GM21515 (cell line): ENCODE data around the gene ANKRD22.
"Not testable (repeated sequence)": the region's sequence is repeated elsewhere in the genome, so short reads cannot be mapped to it uniquely, and the experiment has no call there.

Experiments used
- ATAC-seq: cut with Tn5 transposase; IDR thresholded peaks from one replicate; pipeline ENCODE4 v1.9.1; 2021; ENCODE audit not compliant: unreplicated experiment

Gene ANKRD22

DNA sequence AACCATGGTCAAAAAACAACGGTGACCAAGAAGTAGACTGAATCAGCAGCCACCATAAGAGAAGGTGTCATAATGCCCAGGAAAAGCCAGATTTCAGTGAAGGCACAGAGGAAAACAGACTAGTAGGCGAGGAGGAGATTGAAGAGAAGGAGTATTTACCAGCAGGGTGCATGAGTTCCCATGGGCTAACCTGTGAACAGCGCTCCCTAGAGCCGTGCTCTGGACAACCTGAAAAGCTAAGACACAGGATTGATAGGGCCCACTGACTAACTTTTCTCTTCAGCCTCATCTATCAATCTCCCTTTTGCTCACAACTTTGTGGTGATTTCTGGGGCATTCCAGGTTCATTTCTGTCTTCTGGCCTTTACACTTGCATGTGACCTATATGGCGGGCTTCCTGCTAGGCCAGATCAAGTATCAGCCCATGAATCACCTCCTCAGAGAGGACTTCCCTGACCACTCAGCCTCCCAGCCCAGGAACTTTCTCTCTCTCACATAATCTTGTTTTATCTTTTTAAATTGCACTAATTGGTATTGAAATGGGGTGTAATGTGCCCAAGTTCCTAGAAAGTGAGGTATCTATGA is 12.8 kb downstream of the ANKRD22 start:
- no peak for ATAC-seq

DNA sequence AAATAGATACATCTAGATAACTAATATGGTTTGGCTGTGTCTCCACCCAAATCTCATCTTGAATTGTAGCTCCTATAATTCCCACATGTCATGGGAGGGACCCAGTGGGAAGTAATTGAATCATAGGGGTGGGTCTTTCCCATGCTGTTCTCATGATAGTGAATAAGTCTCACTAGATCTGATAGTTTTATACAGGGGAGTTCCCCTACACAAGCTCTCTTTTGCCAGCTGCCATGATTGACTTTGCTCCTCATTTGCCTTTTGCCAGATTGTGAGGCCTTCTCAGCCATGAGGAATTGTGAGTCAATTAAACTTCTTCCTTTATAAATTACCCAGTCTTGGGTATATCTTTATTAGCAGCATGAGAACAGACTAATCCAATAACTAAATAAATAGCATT is 14.0 kb downstream of the ANKRD22 start:
- not testable (repeated sequence) for ATAC-seq

DNA sequence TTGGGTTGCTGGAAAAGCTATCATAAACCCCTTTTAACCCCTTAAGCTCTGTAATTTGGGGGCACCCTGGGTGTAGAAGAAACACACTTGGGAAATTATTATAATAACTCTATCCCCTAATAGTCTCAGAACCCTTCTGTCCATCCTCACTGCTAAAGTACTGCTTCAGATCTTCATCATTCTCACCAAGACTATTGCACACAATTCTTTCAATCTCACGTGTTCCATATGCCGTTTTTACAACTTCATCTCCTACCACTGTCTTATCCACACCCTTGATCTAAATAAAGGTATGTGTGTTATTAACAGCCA is 15.8 kb downstream of the ANKRD22 start:
- ATAC-seq: no peak

DNA sequence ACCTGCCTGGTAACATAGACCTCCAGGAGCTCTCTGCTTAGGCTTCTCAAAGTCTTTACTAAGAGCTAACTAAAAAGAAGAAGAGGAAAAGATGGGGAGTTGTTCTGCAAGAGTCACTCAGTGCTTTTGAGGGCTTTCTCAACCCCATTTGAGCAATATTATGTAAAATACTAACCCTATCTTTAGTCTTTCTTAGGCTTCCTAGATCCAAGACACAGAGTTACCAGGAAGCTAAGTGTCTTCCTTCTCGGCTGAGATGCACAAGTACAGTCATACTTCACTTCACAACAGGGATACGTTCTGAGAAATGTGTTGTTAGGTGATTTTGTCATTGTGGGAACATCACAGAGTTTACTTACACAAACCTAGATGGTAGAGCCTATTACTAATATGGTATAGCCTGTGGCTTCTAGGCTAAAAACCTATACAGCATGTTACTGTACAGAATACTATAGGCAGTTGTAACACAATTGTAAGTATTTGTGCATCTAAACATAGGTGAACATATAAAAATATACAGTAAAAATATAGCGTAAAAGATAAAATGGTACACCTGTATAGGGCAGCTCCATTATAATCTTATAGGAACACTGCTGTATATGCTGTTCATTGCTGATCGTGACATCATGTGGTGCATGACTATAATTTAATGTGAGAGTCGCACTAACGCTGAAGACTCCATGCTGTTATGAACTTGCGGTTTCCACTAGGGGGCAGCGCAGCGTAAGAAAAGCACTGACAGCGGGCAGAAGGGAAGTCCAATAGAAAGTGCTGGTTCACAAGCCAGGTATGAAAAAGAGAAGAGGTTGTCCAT is 16.3 kb downstream of the ANKRD22 start:
- ATAC-seq: peak; percentile 71

DNA sequence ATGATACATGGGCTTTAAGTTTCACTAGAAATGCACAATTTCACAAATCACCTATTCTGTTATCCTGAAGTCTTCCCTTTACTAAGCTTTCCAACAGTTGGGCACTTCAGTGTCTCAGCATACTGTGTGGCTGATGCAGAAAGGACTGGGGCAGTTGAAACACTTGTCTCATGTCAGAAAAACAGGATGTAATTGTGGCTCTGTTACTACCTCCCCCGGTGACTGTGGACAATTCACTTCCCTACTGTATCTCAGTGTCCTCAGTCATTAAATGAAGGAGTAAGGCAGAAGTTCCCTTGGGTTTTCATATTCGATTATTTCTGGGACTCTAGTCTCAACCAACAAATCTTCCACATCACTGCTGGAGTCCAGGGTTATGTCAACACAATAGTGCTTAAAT is 17.9 kb downstream of the ANKRD22 start:
- no peak for ATAC-seq

DNA sequence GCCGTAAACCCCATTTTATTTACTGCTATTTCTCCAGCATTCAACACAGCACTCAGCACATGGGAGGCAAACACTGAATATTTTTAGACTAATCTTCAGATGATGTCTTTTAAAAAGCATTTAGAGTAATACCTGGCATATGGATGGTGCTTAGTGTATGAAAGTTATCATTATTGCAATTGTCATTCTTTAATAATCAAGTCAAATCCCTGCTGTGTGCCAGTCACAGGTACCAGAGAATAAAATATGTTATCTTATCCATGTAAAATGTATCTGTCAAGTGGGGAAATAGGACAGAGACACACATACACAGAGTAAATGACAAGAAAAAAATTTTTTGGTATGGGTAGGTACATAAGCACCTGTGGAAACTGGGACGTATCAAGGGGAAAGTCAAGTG is 18.5 kb downstream of the ANKRD22 start:
- no peak for ATAC-seq

DNA sequence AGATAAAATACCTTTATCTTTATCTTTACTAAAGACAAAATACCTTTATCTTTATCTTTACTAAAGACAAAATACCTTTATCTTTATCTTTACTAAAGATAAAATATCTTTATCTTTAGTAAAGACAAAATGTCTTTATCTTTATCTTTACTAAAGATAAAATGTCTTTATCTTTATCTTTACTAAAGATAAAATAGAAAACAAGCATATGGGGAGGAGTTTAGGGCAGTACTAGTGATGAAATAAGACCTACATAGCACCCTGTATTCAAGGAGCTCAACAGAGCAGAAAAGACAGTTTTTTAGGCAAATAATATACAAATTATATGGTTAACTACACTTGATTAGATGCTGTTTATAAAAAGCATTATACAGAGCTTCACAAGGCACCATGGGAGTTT is 19.3 kb downstream of the ANKRD22 start:
- no peak for ATAC-seq

DNA sequence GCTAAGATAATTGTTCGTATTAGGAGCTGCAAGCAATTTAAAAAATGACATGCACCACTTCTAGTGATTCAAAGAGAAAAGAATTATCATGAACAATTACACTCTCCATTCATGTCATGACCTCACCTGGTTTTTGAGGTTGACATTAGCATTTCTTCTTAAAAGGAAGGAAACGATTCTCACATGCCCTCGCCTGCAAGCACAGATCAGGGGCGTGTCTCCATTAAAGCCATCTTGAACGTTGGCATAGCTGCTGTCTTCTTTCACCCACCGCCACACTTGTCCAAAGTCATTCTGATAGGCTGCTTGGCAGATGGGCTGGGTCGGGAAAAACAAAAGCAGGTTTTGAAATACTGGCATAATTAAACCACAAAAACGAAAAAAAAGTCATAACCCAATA is 19.9 kb downstream of the ANKRD22 start:
- no peak for ATAC-seq

DNA sequence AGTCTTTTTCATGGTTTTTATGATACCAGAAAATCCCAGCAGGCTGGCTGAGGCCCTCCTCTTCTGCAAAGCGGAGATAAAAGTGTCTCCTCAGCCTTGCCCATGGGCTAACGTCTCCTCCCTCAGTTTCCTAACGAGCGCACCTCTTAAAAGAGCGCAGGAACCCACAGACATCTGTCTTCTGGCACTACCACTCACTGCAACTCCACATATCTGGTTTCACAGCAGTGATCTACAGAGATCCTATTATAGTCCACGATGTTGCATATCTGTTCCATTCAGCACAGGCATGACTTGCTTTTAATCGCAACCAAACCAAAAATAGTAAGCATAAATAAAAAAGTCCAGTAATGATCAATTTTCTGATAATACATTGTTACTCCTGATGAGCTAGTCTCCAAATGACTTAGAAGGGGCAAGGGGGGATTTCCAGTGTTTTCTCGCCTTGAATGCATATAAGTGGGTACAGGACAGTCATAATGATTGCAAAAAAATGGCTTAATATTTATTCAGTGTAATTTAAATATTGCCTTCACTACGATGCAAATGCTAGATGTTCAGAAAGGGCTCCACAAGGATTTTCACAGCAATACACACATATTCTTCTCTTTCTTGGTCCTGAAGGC is 20.9 kb downstream of the ANKRD22 start:
- ATAC-seq: no peak

DNA sequence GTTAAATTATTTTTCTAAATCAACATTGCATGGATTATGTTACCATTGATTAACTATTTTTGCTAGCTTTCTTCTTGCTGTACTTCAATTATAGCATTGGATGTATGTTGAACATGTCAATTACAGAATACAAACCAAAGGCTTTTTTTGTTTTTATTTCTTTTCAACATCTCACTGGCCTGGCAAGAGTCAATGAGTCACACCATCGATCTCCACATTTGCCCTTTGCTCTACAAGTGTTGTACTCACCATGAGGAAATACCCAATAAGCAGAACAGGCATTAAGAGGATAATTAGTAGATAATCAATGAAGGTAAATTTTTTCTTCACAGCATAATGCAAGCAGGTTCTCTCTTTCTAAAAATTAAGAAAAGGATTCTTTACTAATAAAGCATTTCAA is 23.3 kb downstream of the ANKRD22 start:
- no peak for ATAC-seq

DNA sequence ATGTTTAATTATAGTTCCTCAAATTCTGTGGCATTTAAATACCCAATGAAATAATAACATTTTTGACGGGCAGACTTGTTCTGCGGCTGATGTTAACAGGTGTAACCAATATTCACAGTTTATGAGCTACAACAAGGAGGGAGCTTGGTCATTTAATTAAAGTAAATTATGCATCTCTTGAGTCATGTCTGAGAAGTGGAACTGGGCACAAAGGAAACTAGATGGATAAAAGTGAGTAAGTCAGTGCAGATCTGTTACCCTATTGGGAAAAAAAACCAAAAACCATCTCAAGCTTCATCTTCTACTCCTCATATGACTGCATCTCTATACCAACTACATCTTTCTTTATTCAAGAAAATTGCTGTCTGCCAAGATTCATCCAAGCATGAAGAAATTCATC is 24.0 kb downstream of the ANKRD22 start:
- no peak for ATAC-seq

DNA sequence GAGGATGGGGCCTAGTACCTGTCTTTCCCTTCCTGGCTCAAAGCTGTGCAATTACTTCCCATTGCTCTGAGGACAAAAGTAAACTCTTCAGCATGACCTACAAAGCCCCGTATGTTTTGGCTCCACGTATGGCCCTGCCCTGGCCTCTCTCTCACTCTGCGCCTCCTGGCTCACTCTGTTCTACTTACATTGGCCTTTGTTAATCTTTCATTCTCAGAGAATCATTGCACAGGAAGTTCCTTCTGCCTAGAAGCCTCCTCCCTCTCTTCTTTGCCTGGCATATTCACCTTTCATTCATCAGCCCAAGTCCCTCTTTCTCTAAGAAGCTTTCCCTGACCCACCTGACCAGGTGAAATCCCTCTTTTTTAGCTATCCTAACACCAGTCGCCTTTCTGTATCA is 25.3 kb downstream of the ANKRD22 start:
- ATAC-seq: no peak

DNA sequence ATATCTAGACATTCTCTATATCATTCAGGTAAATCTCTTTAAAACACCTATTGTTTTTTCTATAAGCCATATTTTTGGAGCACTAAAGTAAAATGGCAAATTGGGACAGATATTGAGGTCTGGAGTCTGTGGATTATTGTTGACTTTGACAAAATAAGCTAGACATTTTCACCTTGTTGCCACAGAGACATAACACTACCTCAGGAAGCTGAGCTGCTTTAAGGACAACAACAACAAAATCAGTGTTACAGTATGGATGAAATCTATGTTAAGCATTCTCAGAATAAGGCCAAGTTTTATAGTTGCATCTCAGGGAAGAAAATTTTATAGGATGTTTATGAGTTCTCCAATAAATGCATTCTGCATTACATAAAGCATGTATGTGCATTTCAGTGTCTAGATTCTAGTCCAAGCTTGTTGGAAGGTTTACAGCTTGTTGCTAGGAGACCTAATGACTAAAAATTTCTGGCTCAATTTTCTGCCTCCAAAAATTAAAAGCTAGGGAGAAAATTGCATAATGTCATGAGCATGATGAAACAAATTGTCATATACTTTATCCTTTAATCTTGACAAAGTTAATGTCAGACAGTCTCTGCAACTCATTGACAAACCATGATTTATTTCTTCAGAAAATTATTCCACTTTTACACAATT is 30.8 kb downstream of the ANKRD22 start:
- no peak for ATAC-seq

DNA sequence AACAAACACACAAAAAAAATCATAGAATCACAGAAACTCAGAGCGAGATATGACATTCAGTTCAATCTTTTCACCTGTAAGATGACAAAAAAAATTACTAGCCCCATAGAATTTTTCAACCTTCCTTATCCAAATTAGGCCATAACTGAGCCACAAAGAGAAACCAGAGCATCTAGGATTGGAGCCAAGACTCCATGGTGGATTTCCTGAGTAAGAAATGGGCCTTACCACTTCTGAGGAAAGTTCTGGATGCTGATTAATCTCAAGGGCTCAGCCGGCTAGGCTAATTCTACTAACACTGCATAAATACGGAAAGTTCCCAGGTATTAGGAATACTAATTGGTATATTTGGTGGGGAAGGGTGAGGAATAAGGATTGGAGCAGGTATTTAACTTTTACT is 32.4 kb downstream of the ANKRD22 start:
- no peak for ATAC-seq

DNA sequence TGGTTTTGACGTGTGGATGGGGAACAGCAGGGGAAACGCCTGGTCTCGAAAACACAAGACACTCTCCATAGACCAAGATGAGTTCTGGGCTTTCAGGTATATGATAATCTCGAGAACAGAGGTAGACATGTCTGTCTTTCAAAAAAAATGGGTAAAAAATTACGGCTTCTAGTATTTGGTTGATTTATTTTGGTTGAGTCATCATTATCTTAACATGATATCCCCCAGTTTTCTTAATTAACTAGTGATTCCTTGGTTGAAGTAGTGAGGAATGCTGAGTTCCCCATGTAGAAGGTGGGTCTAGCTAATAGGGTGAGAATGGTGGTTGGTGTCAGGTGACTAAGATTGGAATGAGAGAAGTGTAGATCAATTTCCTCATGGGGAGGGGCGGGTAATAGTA is 38.4 kb downstream of the ANKRD22 start:
- ATAC-seq: no peak

DNA sequence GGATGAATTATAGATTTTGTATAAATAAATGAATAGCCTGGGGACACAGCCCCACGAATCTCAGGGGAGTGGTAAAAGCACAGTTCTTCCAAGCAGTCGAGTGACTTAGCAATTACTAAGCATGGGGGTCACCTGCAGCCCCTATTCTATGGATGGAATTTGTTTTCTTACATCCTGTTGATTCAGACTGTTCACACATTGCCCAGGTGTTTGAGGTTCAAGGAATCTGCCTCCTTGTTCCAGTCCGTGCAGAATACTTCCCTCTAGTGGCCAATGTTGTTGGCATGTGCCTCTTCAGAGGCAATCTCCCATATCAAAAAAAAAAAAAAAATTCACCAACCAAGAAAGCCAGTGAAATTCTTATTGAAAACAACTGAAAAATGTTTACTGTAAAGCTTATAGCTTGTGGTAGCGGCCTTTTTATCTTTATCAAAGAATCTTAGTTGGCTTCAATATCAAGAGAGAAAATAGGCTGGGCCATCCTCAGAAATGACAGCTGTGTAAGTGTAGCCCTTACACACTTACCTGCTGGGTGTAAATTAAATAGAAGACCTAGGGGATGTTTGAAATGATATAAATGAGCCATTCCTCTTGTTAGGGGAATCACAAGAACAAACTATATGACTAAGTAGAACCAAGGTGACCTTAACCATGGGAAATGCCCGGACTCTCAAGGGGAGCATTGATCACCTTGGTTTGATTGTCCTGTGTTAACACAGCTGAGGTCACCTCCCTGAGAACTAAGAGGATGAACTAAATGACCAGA is 41.3 kb downstream of the ANKRD22 start:
- no peak for ATAC-seq

DNA sequence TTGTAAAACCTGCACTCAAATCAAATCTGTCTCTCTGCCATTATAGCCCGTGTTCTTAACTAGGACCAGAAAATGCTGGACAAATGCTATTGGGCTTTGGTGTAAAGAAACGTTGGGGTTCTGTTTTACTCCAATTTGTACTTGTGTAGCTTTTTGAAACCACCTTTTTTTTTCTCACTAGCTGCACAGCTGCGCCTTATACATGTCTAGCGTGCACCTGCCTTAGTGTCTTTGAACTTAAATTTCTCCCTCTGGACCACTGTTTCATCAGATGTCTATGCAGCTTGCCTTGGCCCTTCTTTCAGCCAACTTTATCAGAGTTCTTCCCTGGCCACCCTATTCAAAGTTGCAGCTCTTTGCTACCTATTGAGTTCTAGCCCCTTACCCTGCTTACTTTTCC is 42.0 kb downstream of the ANKRD22 start:
- no peak for ATAC-seq

DNA sequence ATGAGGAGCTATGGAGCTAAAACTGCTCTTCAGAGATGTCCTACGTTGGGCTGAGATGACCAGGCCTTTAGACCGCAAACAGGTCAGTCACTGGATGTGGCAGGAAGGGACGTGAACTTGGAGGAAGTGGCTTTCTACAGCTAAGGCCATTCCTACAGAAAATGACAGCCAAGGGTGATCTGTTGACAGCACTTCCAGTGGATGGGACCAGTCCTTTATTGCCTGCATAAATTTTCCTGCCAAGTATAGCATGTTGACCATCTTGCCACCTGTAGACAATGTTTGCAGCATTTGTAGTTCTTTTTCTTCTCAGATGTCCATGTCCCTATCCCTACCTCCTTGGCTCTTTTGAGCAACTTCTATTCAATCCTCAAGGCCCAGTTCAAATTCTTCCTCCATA is 45.7 kb downstream of the ANKRD22 start:
- no peak for ATAC-seq

DNA sequence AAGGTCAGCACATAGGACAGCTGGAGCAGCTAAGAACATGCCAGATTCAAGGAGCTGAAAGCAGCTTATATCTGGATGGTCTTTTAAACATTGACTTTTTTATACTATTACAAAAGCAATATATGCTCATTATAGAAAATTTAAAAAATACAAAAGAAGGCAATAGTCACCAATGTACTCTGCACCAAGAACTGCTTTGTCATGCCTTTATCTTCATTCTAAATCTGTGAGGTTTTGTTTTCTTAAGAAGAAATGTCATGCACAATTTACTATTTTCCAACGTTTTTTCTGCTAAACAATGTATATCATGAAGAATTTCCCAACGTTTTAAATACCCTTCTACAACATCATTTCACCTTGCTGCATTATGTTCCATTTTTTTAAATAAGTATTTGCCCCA is 46.3 kb downstream of the ANKRD22 start:
- ATAC-seq: no peak

DNA sequence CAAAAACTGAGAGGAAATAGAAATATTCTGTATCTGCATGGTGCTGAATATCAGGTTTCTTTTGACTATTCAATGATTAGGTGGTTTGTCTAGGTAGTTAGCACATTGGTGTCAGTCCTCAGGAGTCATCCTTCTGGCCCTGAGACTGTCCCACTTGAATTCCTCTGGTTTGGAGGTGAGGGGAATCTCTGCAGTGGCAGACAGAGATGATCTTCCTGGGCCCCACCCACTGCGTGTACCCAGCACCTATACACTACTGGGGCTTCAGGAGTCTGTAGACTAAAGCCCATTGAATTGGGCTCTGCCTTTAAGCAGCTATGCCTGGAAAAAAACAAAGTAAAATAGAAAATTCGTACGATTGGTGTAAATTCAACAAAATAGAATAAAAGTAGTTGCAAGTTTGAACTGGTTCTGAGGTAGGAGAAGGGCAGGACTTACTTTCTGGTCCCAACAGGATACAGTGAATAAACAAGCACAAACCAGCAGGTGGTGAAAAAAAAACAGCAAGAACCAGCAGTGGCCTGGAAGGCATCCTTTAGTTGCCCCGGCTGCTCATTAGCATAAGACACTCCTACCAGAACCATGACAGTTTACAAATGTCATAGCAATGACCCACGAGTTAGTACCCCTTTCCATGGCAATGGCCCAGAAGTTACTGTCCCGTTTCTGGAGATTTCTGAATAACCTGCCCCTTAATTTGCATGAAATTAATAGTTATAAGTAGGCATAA is 47.4 kb downstream of the ANKRD22 start:
- no peak for ATAC-seq

DNA sequence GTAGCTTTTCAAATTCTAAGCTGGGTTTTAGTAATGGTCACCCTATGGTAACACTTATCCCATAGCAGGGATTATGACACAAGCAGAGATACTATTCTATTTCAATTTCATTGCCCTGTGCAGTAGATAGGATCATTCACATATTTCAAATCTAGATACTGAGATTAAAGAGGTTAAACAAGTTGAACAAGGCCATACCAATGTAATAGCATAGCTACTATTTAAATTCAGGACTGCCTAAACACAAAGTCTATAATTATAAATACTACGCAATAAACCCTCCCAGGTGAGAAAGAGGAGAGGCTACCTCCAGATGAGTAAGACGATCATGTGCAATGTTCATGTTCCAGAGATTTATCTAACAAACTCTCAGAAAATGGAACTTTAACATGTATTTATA is 48.0 kb downstream of the ANKRD22 start:
- ATAC-seq: no peak
